HG03159 (cell line): ENCODE data around the gene ZNF136.

ENCODE experiments used
- ATAC-seq: cut with Tn5 transposase; IDR thresholded peaks from one replicate; pipeline ENCODE4 v1.9.1; 2021; ENCODE audit warnings: mild to moderate bottlenecking, moderate library complexity; ENCODE audit not compliant: unreplicated experiment

ZNF136 gene

DNA sequence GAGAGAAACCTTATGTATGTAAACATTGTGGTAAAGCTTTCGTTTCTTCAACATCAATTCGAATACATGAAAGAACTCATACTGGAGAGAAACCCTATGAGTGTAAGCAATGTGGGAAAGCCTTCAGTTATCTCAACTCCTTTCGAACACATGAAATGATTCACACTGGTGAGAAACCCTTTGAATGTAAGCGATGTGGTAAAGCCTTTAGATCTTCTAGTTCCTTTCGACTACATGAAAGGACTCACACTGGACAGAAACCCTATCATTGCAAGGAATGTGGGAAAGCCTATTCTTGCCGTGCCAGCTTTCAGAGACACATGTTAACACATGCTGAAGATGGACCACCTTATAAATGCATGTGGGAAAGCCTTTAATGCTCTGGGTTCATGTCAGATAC lies 24.7 kb downstream of the ZNF136 start:
- no peak for ATAC-seq

DNA sequence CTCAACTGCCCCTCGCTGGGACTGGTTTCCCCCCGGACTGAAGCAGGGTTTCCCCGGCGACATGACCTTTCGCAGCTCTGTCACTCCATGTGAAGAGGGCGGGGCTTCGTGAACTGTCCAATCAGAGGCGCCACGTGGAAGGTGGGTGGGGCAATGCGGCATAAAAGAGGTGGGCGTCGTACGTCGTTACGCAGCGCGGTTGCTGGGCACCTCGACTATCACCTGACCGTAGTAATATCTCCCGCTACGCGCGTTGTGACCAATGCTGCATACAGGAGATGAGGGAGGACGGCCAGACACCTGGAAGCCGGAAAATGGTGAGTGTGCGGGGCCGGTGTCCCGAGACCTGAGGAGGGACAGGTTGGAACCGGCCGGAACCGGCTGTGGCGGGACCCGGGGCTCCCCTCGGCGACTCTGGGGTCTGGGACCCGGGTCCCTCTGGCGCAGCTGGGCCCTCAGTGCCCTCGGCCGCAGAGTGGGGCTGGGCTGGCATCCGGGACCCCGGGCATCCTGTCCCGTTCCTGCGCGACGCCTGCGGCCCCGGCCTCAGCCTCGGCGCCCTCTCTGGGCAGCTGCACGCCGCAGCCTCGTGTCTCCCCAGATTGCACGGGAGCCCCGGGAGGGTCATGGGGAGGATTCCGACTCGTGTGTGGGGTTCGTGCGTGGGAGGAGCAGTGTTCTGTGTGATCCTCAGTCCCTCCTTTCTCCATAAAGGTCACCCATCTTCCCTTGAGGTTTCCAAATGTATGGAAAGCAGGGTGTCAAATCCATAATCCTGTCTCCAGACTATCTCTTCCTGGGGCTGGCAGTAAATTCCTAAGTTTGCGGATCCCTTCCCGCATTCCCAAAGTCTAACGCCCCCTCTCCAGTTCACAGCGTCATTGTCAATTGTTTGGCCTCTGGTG lies 32.2 kb downstream of the ZNF136 start:
- no peak for ATAC-seq

DNA sequence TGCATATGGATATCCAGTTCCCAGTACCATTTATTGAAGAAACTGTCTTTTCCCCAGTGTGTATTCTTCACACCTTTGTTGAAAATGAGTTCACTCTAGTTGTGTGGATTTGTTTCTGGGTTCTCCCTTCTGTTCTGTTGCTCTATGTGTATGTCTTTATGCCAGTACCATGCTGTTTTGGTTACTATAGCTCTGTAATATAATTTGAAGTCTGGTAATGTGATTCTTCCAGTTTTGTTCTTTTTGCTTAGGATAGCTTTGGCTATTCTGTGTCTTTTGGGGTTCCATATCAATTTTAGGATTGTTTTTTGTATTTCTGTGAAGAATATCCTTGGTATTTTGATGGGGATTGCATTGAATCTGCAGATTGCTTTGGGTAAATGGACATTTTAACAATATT lies 35.2 kb downstream of the ZNF136 start:
- ATAC-seq: no peak

GRCh38 chr19:12199757-12200419 lies 37.0 kb downstream of the ZNF136 start:
- ATAC-seq: no peak

GRCh38 chr19:12202250-12202649 lies 39.4 kb downstream of the ZNF136 start:
- no peak for ATAC-seq

- no peak for ATAC-seq
Measured at GRCh38 chr19:12205296-12205695, 42.4 kb downstream of the ZNF136 start.

DNA sequence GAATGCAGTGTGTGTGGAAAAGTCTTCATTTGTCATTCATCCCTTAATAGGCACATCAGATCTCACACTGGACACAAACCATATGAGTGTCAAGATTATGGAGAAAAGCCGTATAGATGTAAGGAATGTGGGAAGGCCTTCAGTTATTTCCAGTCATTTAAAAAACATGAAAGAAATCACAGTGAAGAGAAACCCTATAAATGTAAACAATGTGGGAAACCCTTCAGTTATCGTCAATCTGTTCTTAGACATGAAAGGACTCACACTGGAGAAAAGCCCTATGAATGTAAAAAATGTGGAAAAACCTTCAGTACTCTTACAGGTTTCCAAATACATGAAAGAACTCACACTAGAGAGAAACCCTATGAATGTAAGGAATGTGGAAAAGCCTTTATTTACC lies 45.3 kb downstream of the ZNF136 start:
- no peak for ATAC-seq

GRCh38 chr19:12217332-12217731 lies 54.4 kb downstream of the ZNF136 start:
- ATAC-seq: no peak

DNA sequence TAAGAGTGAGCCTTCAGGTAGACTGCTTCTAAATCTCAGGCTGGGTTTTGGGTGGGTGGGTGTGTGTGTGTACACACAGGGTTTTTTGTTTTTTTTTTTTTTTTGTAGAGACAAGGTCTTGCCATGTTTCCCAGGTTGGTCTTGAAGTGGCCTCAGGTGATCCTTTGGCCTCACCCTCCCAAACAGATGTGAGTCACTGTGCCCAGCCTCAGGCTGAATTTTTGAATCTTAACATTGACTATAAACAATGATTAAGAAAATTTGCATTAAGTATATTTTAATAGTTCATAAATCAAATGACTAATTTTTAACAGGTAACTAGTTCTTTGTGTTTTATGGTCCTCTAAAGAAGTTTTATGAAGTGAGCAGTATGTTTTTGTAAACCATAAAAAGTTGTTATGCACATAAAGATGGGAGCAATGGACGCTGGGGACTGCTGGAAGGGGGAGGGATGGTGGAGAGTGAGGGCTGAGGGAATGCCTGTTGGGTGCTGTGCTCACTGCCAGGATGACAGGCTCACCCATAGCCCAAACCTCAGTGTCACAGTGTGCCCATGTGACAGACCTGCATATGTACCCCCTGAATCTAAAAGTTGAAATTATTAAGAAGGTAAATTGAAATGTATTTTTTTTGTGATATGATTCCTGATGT lies 60.2 kb downstream of the ZNF136 start:
- no peak for ATAC-seq

DNA sequence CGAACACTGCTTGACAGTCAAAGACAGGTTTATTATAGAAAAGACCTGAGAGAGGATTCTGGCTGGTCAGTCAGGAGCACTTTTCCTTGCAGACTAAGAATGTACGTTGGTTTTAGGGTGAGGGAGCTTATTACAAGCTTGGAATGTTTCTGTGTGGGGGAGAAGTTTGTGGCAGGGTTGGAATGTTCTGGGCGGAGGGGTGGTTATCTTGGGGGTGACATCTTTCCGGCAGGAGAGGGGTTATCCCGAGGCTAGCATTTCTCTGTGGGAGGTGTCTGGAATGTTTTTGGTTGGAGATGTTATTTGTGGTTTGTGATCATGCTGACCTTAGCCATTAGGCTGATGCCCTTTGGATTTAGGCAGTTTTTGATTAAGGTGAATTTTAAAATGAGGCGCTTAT lies 61.8 kb downstream of the ZNF136 start:
- no peak for ATAC-seq

GRCh38 chr19:12229990-12230389 lies 67.1 kb downstream of the ZNF136 start:
- ATAC-seq: no peak

DNA sequence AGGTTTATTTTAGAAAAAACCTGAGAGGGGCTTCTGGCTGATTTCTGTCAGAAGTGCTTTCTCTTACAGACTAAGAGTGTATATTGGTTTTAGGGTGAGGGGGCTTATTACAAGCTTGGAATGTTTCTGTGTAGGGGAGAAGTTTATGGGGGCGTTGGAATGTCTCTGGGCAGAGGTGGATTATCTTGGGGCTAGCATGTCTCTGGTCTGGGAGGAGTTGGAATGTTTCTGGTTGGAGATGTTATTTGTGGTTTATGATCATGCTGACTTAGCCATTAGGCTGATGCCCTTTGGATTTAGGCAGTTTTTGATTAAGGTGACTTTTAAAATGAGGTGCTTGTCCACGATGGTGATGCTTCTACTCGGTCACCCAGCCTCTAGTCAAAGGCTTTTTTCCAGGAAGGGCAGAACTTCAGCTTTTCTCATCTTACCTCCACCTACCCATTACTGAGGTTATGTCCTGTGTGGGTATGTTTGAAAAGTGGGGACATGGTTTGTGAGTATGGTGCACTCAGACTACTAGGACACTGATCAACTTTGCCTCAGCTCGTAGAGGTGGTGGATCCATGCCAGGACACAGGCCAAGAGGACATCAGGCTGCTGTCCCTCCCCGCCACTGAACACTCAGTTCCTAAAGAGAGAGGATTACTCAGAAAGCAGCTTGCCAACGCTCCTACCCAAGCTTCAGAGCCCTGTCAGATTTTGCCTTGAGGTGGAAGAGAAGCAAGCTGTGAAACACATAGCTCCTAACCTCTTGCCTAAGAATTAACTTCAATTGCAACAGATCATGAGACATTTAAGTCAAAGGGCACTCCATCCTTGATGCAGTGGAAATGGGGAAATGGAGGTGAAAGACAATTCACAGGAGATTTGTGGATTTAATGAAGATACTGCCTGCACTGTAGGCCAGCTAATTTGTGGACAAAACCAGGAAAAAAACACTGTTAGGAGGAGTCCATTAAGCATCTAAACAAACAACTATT lies 68.1 kb downstream of the ZNF136 start:
- no peak for ATAC-seq

DNA sequence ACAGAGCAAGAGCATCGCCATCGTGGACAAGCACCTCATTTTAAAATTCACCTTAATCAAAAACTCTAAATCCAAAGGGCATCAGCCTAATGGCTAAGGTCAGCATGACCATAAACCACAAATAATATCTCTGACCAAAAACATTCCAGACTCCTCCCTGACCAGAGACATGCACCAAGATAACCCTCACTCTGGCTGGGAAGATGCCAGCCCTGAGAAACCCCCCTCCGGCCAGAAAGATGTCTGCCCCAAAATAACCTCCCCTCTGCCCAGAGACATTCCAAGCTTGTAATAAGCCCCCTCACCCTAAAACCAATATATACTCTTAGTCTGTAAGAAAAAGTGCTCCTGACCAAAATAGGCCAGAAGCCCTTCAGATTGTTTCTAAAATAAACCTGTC lies 70.1 kb downstream of the ZNF136 start:
- no peak for ATAC-seq

DNA sequence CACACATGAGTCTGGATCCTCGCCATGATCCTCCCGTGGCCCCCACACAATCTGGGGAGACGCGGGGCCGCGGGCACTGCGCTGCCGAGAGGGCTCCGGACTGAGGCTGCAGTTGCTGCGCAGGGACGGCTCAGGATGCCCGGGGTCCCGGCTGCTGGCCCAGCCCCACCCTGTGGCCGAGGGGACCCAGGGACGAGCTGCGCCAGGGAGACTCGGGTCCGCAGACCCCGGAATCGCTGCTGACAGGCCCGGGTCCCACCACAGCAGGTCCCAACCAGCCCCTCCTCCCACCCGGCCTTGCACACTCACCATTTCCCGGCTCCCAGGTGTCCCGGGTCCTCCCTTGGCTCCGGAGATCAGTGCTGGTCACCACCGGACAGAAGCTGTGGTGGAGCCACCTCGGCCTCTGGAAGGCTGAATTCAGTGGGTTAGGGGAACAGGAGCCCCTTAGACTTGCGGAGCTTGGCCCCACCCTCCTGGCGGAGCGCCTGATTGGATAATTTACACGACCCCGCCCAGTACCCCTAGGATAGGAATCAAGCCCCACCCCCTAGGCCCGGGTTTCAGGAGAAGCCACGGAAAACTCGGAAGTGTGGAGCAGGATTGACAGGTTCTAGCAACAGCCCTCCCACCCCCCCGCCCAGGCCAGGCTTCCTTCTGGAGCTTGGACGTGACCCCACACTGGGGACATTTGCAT lies 74.4 kb downstream of the ZNF136 start:
- no peak for ATAC-seq
